ENCODE results near the gene MXRA8. TPM values are rescaled to one million over a fixed set of nuclear protein-coding genes. Genes with fewer than 3 reads are reported as not detected.
"Not testable (repeated sequence)": the region's sequence is repeated elsewhere in the genome, so short reads cannot be mapped to it uniquely, and the experiment has no call there.

The MXRA8 gene
- total and polyA plus RNA-seq, 7 experiments from 2014 or later = 0.39 to 2.2 (median 0.86) TPM

DNA sequence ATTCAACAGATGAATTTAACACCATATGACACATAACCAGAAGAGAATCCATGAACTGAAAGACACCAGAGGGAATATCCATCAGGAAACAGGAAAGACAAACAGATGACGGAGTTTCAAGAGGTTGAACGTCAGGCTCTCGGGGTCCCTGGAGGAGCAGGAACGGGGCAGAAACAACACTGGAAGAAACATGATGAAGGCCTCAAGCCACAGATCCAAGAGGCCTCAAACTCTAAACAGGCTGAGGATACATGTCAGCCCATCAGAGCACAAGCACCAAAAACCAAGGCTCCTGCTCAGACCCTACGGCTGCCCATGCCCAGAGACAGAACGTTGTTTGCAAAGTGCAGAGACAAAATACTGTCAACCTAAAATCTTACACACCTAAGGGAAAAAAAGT lies 40.9 kb downstream of the MXRA8 start:
- Mint-ChIP-seq H3K27ac (peak overlapping the region in 2 of 9 donors; percentile 51 to 60), H3K9me3 (peaks cover 0 to 3% (median 0%) of the 10 kb centered on the region in 11 donors), H3K36me3 (peaks cover 0 to 4% (median 2%) of the 10 kb centered on the region in 5 donors), H3K27me3 (no peaks in the 10 kb centered on the region), H3K4me1 (peaks cover 6 to 24% (median 16%) of the 10 kb centered on the region in 7 donors), H3K4me3 (no peak overlapping the region)
- H3K4me1 ChIP-seq (ENCODE audit: control insufficient read depth in 2 of 2, insufficient read depth in 2 of 2, low read length in 2 of 2) = peaks cover 0 to 6% of the 10 kb centered on the region in 2 donors
- intact Hi-C loops (cut with micrococcal nuclease) = no loop called here
- peaks cover 0 to 65% (median 4%) of the 10 kb centered on the region in 3 experiments for H3K36me3 ChIP-seq (ENCODE audit: control insufficient read depth in 2 of 3, insufficient read depth in 3 of 3, low read length in 3 of 3)
- DNase-seq (no peak), ATAC-seq (no peak)
- no peak overlapping the region for H3K27ac ChIP-seq (ENCODE audit: low read depth, low read length)
- POLR2A ChIA-PET = no interaction called here
- CTCF ChIA-PET = no interaction called here
- H3K4me3 ChIP-seq (ENCODE audit: low read length) = no peak overlapping the region
- H3K27me3 ChIP-seq (ENCODE audit: control insufficient read depth in 2 of 2, insufficient read depth in 2 of 2, low read length in 2 of 2) = no peaks in the 10 kb centered on the region
- no peaks in the 10 kb centered on the region for H3K9me3 ChIP-seq (ENCODE audit: control insufficient read depth in 2 of 3, low read length in 3 of 3)

GRCh38 chr1:1316199-1316598 lies 42.2 kb downstream of the MXRA8 start:
- H3K27ac ChIP-seq (ENCODE audit: low read depth, low read length); H3K4me3 Mint-ChIP-seq; CTCF ChIA-PET; POLR2A ChIA-PET; ATAC-seq; H3K9me3 Mint-ChIP-seq; H3K4me3 ChIP-seq (ENCODE audit: low read length); H3K27ac Mint-ChIP-seq; H3K36me3 Mint-ChIP-seq; H3K9me3 ChIP-seq (ENCODE audit: control insufficient read depth in 2 of 3, low read length in 3 of 3); DNase-seq; intact Hi-C loops (cut with micrococcal nuclease); H3K27me3 Mint-ChIP-seq; H3K4me1 ChIP-seq (ENCODE audit: control insufficient read depth in 2 of 2, insufficient read depth in 2 of 2, low read length in 2 of 2); H3K27me3 ChIP-seq (ENCODE audit: control insufficient read depth in 2 of 2, insufficient read depth in 2 of 2, low read length in 2 of 2): not testable (repeated sequence)
- H3K4me1 Mint-ChIP-seq = peaks cover 0 to 12% (median 11%) of the 10 kb centered on the region in 7 donors
- H3K36me3 ChIP-seq (ENCODE audit: control insufficient read depth in 2 of 3, insufficient read depth in 3 of 3, low read length in 3 of 3) = peaks cover 0 to 74% (median 4%) of the 10 kb centered on the region in 3 experiments

GRCh38 chr1:1315435-1315954 lies 42.9 kb downstream of the MXRA8 start:
- H3K27ac ChIP-seq (ENCODE audit: low read depth, low read length) = no peak overlapping the region
- H3K27ac Mint-ChIP-seq = no peak overlapping the region
- H3K4me3 Mint-ChIP-seq = no peak overlapping the region
- DNase-seq (no peak), ATAC-seq (no peak)
- intact Hi-C loops (cut with micrococcal nuclease) = no loop called here
- no peaks in the 10 kb centered on the region for H3K27me3 Mint-ChIP-seq
- ChIA-PET POLR2A (no interaction called here), CTCF (no interaction called here)
- no peaks in the 10 kb centered on the region for H3K4me1 ChIP-seq (ENCODE audit: control insufficient read depth in 2 of 2, insufficient read depth in 2 of 2, low read length in 2 of 2)
- peaks cover 0 to 5% (median 2%) of the 10 kb centered on the region in 5 donors for H3K36me3 Mint-ChIP-seq
- no peak overlapping the region for H3K4me3 ChIP-seq (ENCODE audit: low read length)
- H3K4me1 Mint-ChIP-seq = peaks cover 0 to 11% (median 10%) of the 10 kb centered on the region in 7 donors
- no peaks in the 10 kb centered on the region for H3K27me3 ChIP-seq (ENCODE audit: control insufficient read depth in 2 of 2, insufficient read depth in 2 of 2, low read length in 2 of 2)
- peaks cover 0 to 74% (median 4%) of the 10 kb centered on the region in 3 experiments for H3K36me3 ChIP-seq (ENCODE audit: control insufficient read depth in 2 of 3, insufficient read depth in 3 of 3, low read length in 3 of 3)
- H3K9me3 ChIP-seq (ENCODE audit: control insufficient read depth in 2 of 3, low read length in 3 of 3) = no peaks in the 10 kb centered on the region
- H3K9me3 Mint-ChIP-seq = no peaks in the 10 kb centered on the region

GRCh38 chr1:1314678-1315335 lies 43.5 kb downstream of the MXRA8 start:
- Histone ChIP-seq H3K4me3 (ENCODE audit: low read length) (no peak overlapping the region), H3K27ac (ENCODE audit: low read depth, low read length) (no peak overlapping the region), H3K4me1 (ENCODE audit: control insufficient read depth in 2 of 2, insufficient read depth in 2 of 2, low read length in 2 of 2) (peaks cover 0 to 1% of the 10 kb centered on the region in 2 donors), H3K27me3 (ENCODE audit: control insufficient read depth in 2 of 2, insufficient read depth in 2 of 2, low read length in 2 of 2) (no peaks in the 10 kb centered on the region), H3K36me3 (ENCODE audit: control insufficient read depth in 2 of 3, insufficient read depth in 3 of 3, low read length in 3 of 3) (peaks cover 0 to 73% (median 4%) of the 10 kb centered on the region in 3 experiments), H3K9me3 (ENCODE audit: control insufficient read depth in 2 of 3, low read length in 3 of 3) (no peaks in the 10 kb centered on the region)
- ATAC-seq (no peak), DNase-seq (no peak)
- no peaks in the 10 kb centered on the region for H3K27me3 Mint-ChIP-seq
- intact Hi-C loops (cut with micrococcal nuclease) = no loop called here
- no peak overlapping the region for H3K4me3 Mint-ChIP-seq
- H3K36me3 Mint-ChIP-seq = peaks cover 0 to 5% (median 2%) of the 10 kb centered on the region in 5 donors
- ChIA-PET POLR2A (interaction anchor here (0.6 to 0.7 kb wide), 2 partner anchors 14 kb away, joined by 3 read pairs; no protein-coding TSS in a partner anchor), CTCF (no interaction called here)
- H3K27ac Mint-ChIP-seq = no peak overlapping the region
- peaks cover 0 to 9% (median 5%) of the 10 kb centered on the region in 7 donors for H3K4me1 Mint-ChIP-seq
- H3K9me3 Mint-ChIP-seq = no peaks in the 10 kb centered on the region

GRCh38 chr1:1314237-1314586 lies 44.1 kb downstream of the MXRA8 start:
- intact Hi-C loops (cut with micrococcal nuclease) = no loop called here
- ATAC-seq (no peak), DNase-seq (no peak)
- H3K27ac Mint-ChIP-seq = no peak overlapping the region
- no peaks in the 10 kb centered on the region for H3K9me3 Mint-ChIP-seq
- peaks cover 0 to 4% (median 0%) of the 10 kb centered on the region in 5 donors for H3K36me3 Mint-ChIP-seq
- CTCF ChIA-PET = no interaction called here
- H3K4me3 ChIP-seq (ENCODE audit: low read length) = no peak overlapping the region
- peaks cover 2 to 7% of the 10 kb centered on the region in 2 donors for H3K4me1 ChIP-seq (ENCODE audit: control insufficient read depth in 2 of 2, insufficient read depth in 2 of 2, low read length in 2 of 2)
- H3K27ac ChIP-seq (ENCODE audit: low read depth, low read length) = no peak overlapping the region
- peaks cover 0 to 5% (median under 1%) of the 10 kb centered on the region in 7 donors for H3K4me1 Mint-ChIP-seq
- H3K4me3 Mint-ChIP-seq = no peak overlapping the region
- H3K36me3 ChIP-seq (ENCODE audit: control insufficient read depth in 2 of 3, insufficient read depth in 3 of 3, low read length in 3 of 3) = peaks cover 0 to 67% (median 4%) of the 10 kb centered on the region in 3 experiments
- H3K27me3 ChIP-seq (ENCODE audit: control insufficient read depth in 2 of 2, insufficient read depth in 2 of 2, low read length in 2 of 2) = no peaks in the 10 kb centered on the region
- POLR2A ChIA-PET = interaction anchor here (0.6 kb wide), 1 partner anchor 13 kb away, joined by 3 read pairs; no protein-coding TSS in a partner anchor
- no peaks in the 10 kb centered on the region for H3K27me3 Mint-ChIP-seq
- no peaks in the 10 kb centered on the region for H3K9me3 ChIP-seq (ENCODE audit: control insufficient read depth in 2 of 3, low read length in 3 of 3)

- Histone ChIP-seq H3K27me3 (ENCODE audit: control insufficient read depth in 2 of 2, insufficient read depth in 2 of 2, low read length in 2 of 2) (no peaks in the 10 kb centered on the region), H3K36me3 (ENCODE audit: control insufficient read depth in 2 of 3, insufficient read depth in 3 of 3, low read length in 3 of 3) (peaks cover 0 to 61% (median 4%) of the 10 kb centered on the region in 3 experiments), H3K27ac (ENCODE audit: low read depth, low read length) (no peak overlapping the region), H3K4me1 (ENCODE audit: control insufficient read depth in 2 of 2, insufficient read depth in 2 of 2, low read length in 2 of 2) (peaks cover 5 to 8% of the 10 kb centered on the region in 2 donors), H3K9me3 (ENCODE audit: control insufficient read depth in 2 of 3, low read length in 3 of 3) (no peaks in the 10 kb centered on the region), H3K4me3 (ENCODE audit: low read length) (no peak overlapping the region)
- Mint-ChIP-seq H3K4me3 (peak overlapping the region in 1 of 10 donors; percentile 1), H3K9me3 (no peaks in the 10 kb centered on the region), H3K27ac (peak overlapping the region in 1 of 9 donors; percentile 44), H3K36me3 (peaks cover 0 to 4% (median 0%) of the 10 kb centered on the region in 5 donors), H3K27me3 (no peaks in the 10 kb centered on the region), H3K4me1 (peaks cover 0 to 5% (median 0%) of the 10 kb centered on the region in 7 donors)
- ATAC-seq (no peak), DNase-seq (no peak)
- POLR2A ChIA-PET = no interaction called here
- CTCF ChIA-PET = interaction anchor here (0.5 kb wide), 1 partner anchor 55 kb away, joined by 5 read pairs; no protein-coding TSS in a partner anchor
- intact Hi-C loops (cut with micrococcal nuclease) = no loop called here
Observed at GRCh38 chr1:1313500-1314236, 44.7 kb downstream of the MXRA8 start.

Measured in naive thymus-derived CD4-positive, alpha-beta T cell (primary cell).